ENCODE measurements around the gene TAS2R31. TPM values are rescaled to one million over a fixed set of nuclear protein-coding genes. Genes with fewer than 3 reads are reported as not detected.

TAS2R31 gene
- total and polyA plus RNA-seq, 2 of the 13 experiments (the other 11 are each of a cell fraction or from before 2014, with no cell fraction given), result 0.96 to 6.5 TPM

DNA sequence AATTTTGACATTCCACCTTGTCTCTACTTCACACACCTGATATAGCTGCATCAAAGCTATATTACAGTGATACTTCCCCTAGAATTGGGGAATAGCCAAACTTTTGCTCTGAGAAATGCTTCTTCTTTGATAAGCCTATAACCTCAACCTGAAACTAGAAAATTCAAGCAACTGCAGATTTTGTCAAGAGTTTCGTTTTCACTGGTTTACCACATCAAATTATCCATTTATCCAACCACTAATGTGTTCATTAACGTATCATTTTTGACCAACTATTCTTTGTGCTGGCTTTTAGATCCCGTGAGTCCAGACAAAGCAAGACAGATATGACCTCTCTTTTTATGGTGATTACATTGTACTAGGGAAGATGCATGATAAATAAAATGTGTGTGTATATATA, 44.4 kb upstream of the TAS2R31 start (continued):
- TF ChIP-seq, protein P1, sequence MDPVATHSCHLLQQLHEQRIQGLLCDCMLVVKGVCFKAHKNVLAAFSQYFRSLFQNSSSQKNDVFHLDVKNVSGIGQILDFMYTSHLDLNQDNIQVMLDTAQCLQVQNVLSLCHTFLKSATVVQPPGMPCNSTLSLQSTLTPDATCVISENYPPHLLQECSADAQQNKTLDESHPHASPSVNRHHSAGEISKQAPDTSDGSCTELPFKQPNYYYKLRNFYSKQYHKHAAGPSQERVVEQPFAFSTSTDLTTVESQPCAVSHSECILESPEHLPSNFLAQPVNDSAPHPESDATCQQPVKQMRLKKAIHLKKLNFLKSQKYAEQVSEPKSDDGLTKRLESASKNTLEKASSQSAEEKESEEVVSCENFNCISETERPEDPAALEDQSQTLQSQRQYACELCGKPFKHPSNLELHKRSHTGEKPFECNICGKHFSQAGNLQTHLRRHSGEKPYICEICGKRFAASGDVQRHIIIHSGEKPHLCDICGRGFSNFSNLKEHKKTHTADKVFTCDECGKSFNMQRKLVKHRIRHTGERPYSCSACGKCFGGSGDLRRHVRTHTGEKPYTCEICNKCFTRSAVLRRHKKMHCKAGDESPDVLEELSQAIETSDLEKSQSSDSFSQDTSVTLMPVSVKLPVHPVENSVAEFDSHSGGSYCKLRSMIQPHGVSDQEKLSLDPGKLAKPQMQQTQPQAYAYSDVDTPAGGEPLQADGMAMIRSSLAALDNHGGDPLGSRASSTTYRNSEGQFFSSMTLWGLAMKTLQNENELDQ (CRISPR knock-in tag; IDR thresholded peaks at IDR 0.05; ENCODE audit: borderline replicate concordance), result no peak
- TF ChIP-seq SYNCRIP (IDR thresholded peaks at IDR 0.05; ENCODE audit: insufficient read depth, low read depth, low read length) (no peak), NCOA1 (CRISPR knock-in tag; IDR thresholded peaks at IDR 0.05) (no peak), TBX3 (IDR thresholded peaks at IDR 0.05; ENCODE audit: borderline replicate concordance) (no peak), ARNT2 (CRISPR knock-in tag; IDR thresholded peaks at IDR 0.05; ENCODE audit: low read depth) (no peak), ZNF543 (CRISPR knock-in tag; IDR thresholded peaks at IDR 0.05) (no peak)

DNA sequence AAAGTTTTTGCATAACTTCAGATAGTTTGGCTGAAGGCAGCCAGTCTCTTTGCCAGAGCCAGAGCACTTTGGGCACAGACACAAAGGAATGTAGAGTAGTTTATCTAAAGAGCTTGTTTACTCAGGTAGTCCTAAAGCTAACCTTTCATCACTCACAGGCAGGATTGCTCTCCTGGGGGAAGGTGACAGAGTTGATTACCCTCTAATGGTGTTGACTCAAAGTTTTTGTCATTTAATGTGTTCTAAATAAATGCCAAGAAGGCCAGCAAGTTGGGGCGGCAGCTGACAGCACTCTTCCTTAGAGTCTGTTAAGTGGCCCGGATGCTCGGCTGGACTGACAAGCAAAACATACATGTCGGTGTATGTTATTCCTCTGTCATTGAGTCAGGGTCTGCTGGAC, 40.2 kb upstream of the TAS2R31 start:
- in situ Hi-C loops (cut with HindIII; ENCODE audit: extremely low pct_ligation_motif_present, low pct_unique_long_range_greater_than_20kb), result loop anchor here (5.0 kb wide), 1 partner anchor 54 kb away; no protein-coding TSS in a partner anchor
- FAIRE-seq, result no peak
- Histone ChIP-seq H3K9ac (ENCODE audit: insufficient read depth, low read depth, low read length) (no peak overlapping the region), H3K79me2 (ENCODE audit: insufficient read depth, low read length) (no peaks in the 10 kb centered on the region), H3K4me3 (replicated peaks in 1 of 3; ENCODE audit: insufficient read depth in 1 of 3, low read depth in 2 of 3, low read length in 3 of 3) (no peak overlapping the region), H4K20me1 (ENCODE audit: insufficient read depth, low read length) (no peaks in the 10 kb centered on the region), H3K27me3 (ENCODE audit: control insufficient read depth in 1 of 2, insufficient read depth in 2 of 2, low read length in 2 of 2) (no peaks in the 10 kb centered on the region; a peak in 1 of 5 replicates), H3K9me3 (ENCODE audit: low read length) (no peaks in the 10 kb centered on the region), H3K36me3 (replicated peaks in 1 of 2; ENCODE audit: control insufficient read depth in 1 of 2, insufficient read depth in 2 of 2, low read length in 2 of 2) (no peaks in the 10 kb centered on the region; a peak in 1 of 5 replicates), H3K4me1 (ENCODE audit: insufficient read depth, low read length) (peaks cover 26% of the 10 kb centered on the region), H2AFZ (ENCODE audit: low read length) (no peak overlapping the region), H3K4me2 (ENCODE audit: low read depth, low read length) (0 out of 2 replicates have a peak overlapping the region, but pooled peaks have one; percentile 33), H3K27ac (ENCODE audit: extremely low read length, insufficient read depth, low read length) (peak overlapping the region; percentile 33)
- intact Hi-C loops (cut with micrococcal nuclease; ENCODE audit: unreplicated experiment), result loop anchor here (1.0 kb wide), 1 partner anchor 52 kb away; no protein-coding TSS in a partner anchor
- no TSS peak for BruUV-seq (replicated peaks)
- CTCF ChIA-PET (ENCODE audit: low intra/inter-chr PET ratio, low total read pairs), result no interaction called here
- peak; percentile 95 for ATAC-seq
- POLR2A ChIA-PET, result interaction anchor here (1.3 kb wide), 1 partner anchor 100 kb away, joined by 5 read pairs; the partner anchor contains the start of gene SMIM10L1
- peak; percentile 64 for DNase-seq (ENCODE audit: low spot score)
- 50% methylated on average over 1 of the region's 4 CpGs for WGBS (ENCODE audit: low lambda C conversion rate)
- no peak for TF ChIP-seq ZNF558 (CRISPR knock-in tag; IDR thresholded peaks at IDR 0.05; ENCODE audit: borderline replicate concordance)
- TF ChIP-seq, protein P2, sequence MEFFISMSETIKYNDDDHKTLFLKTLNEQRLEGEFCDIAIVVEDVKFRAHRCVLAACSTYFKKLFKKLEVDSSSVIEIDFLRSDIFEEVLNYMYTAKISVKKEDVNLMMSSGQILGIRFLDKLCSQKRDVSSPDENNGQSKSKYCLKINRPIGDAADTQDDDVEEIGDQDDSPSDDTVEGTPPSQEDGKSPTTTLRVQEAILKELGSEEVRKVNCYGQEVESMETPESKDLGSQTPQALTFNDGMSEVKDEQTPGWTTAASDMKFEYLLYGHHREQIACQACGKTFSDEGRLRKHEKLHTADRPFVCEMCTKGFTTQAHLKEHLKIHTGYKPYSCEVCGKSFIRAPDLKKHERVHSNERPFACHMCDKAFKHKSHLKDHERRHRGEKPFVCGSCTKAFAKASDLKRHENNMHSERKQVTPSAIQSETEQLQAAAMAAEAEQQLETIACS (CRISPR knock-in tag; IDR thresholded peaks at IDR 0.05), result no peak
- TF ChIP-seq HHEX (CRISPR knock-in tag; IDR thresholded peaks at IDR 0.05), result peak; percentile 46; the same call in 1 of the 2 replicates
- TF ChIP-seq SIN3A (IDR thresholded peaks at IDR 0.05; ENCODE audit: borderline replicate concordance, low read depth, low read length), result no peak
- TF ChIP-seq, protein P3, sequence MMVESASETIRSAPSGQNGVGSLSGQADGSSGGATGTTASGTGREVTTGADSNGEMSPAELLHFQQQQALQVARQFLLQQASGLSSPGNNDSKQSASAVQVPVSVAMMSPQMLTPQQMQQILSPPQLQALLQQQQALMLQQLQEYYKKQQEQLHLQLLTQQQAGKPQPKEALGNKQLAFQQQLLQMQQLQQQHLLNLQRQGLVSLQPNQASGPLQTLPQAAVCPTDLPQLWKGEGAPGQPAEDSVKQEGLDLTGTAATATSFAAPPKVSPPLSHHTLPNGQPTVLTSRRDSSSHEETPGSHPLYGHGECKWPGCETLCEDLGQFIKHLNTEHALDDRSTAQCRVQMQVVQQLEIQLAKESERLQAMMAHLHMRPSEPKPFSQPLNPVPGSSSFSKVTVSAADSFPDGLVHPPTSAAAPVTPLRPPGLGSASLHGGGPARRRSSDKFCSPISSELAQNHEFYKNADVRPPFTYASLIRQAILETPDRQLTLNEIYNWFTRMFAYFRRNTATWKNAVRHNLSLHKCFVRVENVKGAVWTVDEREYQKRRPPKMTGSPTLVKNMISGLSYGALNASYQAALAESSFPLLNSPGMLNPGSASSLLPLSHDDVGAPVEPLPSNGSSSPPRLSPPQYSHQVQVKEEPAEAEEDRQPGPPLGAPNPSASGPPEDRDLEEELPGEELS (CRISPR knock-in tag; IDR thresholded peaks at IDR 0.05), result peak; percentile 62
- no peak for TF ChIP-seq ZNF841 (CRISPR knock-in tag; IDR thresholded peaks at IDR 0.05; ENCODE audit: borderline replicate concordance)
- TF ChIP-seq CEBPB (IDR thresholded peaks at IDR 0.05; ENCODE audit: borderline replicate concordance, low read depth, low read length), result peak; percentile 43; the same call in 1 of the 2 replicates
- no peak for TF ChIP-seq ZNF777 (CRISPR knock-in tag; IDR thresholded peaks at IDR 0.05)
- TF ChIP-seq IKZF4 (CRISPR knock-in tag; IDR thresholded peaks at IDR 0.05; ENCODE audit: borderline replicate concordance, low read depth, not compliant biosample characterization), result no peak
- TF ChIP-seq PITX1 (CRISPR knock-in tag; IDR thresholded peaks at IDR 0.05), result peak; percentile 45; the same call in 1 of the 2 replicates
- no peak for TF ChIP-seq FOXA1 (IDR thresholded peaks at IDR 0.05)
- TF ChIP-seq FOXA1 (CRISPR knock-in tag; IDR thresholded peaks at IDR 0.05), result peak; percentile 88
- peak; percentile 90 for TF ChIP-seq FOXA3 (CRISPR knock-in tag; IDR thresholded peaks at IDR 0.05)
- TF ChIP-seq FOXP1 (IDR thresholded peaks at IDR 0.05), result no peak
- TF ChIP-seq FOXP1 (CRISPR knock-in tag; IDR thresholded peaks at IDR 0.05), result peak; percentile 71
